Activated B cell treated with CpG ODN at 0.5 μM for 24 hours (primary cell): ENCODE results near the gene HCN4. TPM values are rescaled to one million over a fixed set of nuclear protein-coding genes. Genes with fewer than 3 reads are reported as not detected.

Experiments
- ATAC-seq: fragments of 200-7000 bp; cut with Tn5 transposase; one replicate; pipeline ENCODE4 v1.10.0; 2021; ENCODE audit warnings: low read depth, mild to moderate bottlenecking, moderate library complexity
- CTCF ChIA-PET: fragments of 350-600 bp; sonication (Branson Sonifier 250); formaldehyde crosslinking; loops from one replicate; lab custom pipeline; 2021; ENCODE audit warnings: antibody characterized with exemption; lab: Charles Lee
- POLR2A ChIA-PET: fragments of 350-600 bp; sonication (Branson Sonifier 250); formaldehyde crosslinking; loops from one replicate; lab custom pipeline; 2021; ENCODE audit warnings: antibody characterized with exemption; lab: Charles Lee
- DNase-seq: peaks from one replicate; pipeline ENCODE4 v3.0.0; 2022
- H3K27ac Mint-ChIP-seq: one replicate; pipeline ENCODE4 v1.8.0; 2020; ENCODE audit warnings: mixed read lengths
- H3K27me3 Mint-ChIP-seq: one replicate; pipeline ENCODE4 v1.8.0; 2021; ENCODE audit warnings: mixed read lengths
- H3K36me3 Mint-ChIP-seq: one replicate; pipeline ENCODE4 v1.8.0; 2021; ENCODE audit warnings: low read depth, mixed read lengths
- H3K4me1 Mint-ChIP-seq: one replicate; pipeline ENCODE4 v1.8.0; 2021; ENCODE audit warnings: mixed read lengths
- H3K4me3 Mint-ChIP-seq: one replicate; pipeline ENCODE4 v1.8.0; 2020; ENCODE audit warnings: mild to moderate bottlenecking, mixed read lengths
- H3K9me3 Mint-ChIP-seq: one replicate; pipeline ENCODE4 v1.8.0; 2020; ENCODE audit warnings: mixed read lengths
- CTCF ChIP-seq: fragments of 200-600 bp; IDR thresholded peaks from one replicate; pipeline ENCODE4 v1.8.0; 2022; ENCODE audit warnings: antibody characterized with exemption, mild to moderate bottlenecking
- intact Hi-C: fragments of 100-400 bp; cut with micrococcal nuclease; formaldehyde crosslinking; loops from one replicate; pipeline ENCODE4 v1.15.1; 2024
- total RNA-seq: library from RNA; stranded (reverse); gene quantifications from 2 replicates; pipeline ENCODE4 v1.2.3, GENCODE V29; 2022

The HCN4 gene
- total RNA-seq, 1 donor from 2014 or later = not detected

GRCh38 chr15:73323956-73324355 lies 44.8 kb downstream of the HCN4 start:
- ChIA-PET CTCF (no interaction called here), POLR2A (no interaction called here)
- intact Hi-C loops = no loop called here
- Mint-ChIP-seq H3K27ac (no peak overlapping the region), H3K4me3 (no peak overlapping the region), H3K4me1 (peaks cover 9% of the 10 kb centered on the region), H3K27me3 (no peaks in the 10 kb centered on the region), H3K9me3 (no peaks in the 10 kb centered on the region), H3K36me3 (no peaks in the 10 kb centered on the region)
- no peak for DNase-seq
- TF ChIP-seq CTCF = no peak
- no peak for ATAC-seq

GRCh38 chr15:73323374-73323955 lies 45.3 kb downstream of the HCN4 start:
- intact Hi-C loops = no loop called here
- no peak for TF ChIP-seq CTCF
- Mint-ChIP-seq H3K4me1 (peaks cover 10% of the 10 kb centered on the region), H3K27ac (no peak overlapping the region), H3K27me3 (no peaks in the 10 kb centered on the region), H3K9me3 (no peaks in the 10 kb centered on the region), H3K36me3 (no peaks in the 10 kb centered on the region), H3K4me3 (no peak overlapping the region)
- no peak for DNase-seq
- no peak for ATAC-seq
- POLR2A ChIA-PET = no interaction called here
- CTCF ChIA-PET = no interaction called here

- H3K4me3 Mint-ChIP-seq = no peak overlapping the region
- H3K36me3 Mint-ChIP-seq = no peaks in the 10 kb centered on the region
- no peak for ATAC-seq
- no peak overlapping the region for H3K27ac Mint-ChIP-seq
- CTCF ChIA-PET = no interaction called here
- no peaks in the 10 kb centered on the region for H3K27me3 Mint-ChIP-seq
- intact Hi-C loops = no loop called here
- no peaks in the 10 kb centered on the region for H3K9me3 Mint-ChIP-seq
- peaks cover 17% of the 10 kb centered on the region for H3K4me1 Mint-ChIP-seq
- POLR2A ChIA-PET = no interaction called here
- no peak for TF ChIP-seq CTCF
- no peak for DNase-seq
Observed at GRCh38 chr15:73322665-73323373, 45.9 kb downstream of the HCN4 start.

GRCh38 chr15:73321496-73322450 lies 47.0 kb downstream of the HCN4 start:
- intact Hi-C loops = no loop called here
- DNase-seq (no peak), ATAC-seq (no peak)
- Mint-ChIP-seq H3K27me3 (no peaks in the 10 kb centered on the region), H3K36me3 (no peaks in the 10 kb centered on the region), H3K9me3 (no peaks in the 10 kb centered on the region), H3K4me1 (peaks cover 23% of the 10 kb centered on the region), H3K4me3 (no peak overlapping the region), H3K27ac (no peak overlapping the region)
- no peak for TF ChIP-seq CTCF
- CTCF ChIA-PET = no interaction called here
- POLR2A ChIA-PET = no interaction called here
